ENCODE data around the gene CCDC187.

CCDC187 gene

DNA sequence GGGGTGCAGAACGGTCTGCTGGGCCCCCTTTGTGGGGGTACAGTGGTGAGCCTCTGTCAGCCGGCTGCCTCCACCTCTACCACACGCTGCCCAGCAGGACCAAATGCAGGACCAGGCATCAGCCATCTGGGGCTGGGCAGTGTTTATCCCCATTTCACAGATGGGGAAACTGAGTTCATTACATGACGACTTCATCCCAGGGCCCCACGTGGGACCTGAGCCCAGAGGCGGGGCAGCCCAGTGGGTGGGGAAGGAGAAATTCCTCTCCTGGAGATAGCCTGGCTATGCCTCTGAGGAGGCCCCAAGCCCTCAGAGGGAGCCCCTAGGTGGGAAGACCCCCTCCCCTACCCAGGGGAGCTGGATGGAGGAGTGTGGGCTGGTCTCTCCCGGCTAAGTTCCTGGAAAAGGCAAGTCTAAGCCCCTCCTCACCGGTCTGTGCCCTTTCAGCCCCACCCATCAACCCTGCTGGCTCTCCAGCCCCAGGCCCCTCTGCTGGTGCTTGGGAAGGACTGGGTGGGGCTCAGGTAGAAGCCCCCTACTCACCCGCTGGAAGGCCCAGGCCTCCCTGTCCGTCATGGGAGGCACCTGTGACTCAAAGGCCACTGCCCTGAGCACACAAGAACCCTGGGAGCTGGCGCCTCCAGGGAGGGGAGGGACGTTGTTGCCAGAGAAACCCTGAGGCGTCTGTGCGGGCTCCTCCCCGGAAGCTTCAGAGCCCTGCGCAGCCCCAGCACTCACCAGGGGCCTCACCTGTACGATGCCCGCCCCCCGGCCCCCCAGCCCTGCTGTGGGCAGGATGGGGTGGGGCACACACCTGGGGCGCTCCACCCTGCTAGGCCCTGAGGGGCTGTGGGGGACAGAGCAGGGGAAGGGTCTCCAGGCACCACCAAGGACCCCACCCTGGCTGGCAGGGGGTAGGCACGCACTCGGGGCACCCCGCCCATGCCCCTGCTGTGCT, 7.4 kb upstream of the CCDC187 start:
- DNase-seq = no peak

DNA sequence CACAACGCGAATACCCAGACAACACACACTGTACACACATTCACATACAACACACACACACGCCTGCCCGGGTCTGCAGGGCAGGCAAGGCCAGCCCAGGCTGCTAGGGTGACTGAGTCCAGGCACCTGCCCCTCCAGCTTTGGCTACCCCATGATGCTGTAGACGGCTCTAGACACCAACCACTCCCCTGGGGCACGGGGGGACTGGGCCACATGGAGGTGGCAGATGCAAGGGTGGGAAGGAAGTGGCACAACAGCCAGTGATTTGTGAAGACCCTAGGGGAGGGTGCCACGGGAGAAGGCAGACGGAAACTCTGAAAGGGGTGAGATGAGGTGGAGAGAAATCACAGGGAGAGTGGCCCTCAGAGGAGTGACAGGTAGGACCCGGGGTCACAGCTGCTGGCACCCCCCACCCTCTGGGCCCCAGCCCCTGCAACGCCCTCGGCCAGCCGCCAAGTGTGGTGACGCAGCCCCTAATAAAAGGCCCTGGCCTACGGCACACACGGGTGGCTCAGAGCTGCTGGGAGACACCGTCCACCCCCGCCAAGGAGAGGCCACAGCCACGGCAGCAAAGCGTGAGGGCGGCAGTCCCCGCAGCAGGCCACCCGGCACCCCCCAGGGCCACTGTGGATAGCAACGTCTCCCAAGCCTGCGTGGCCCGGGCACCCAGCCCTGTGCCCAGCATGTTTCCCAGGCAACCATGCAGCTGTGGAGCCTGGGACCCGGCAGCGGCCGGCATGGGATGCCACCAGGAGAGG, 6.6 kb upstream of the CCDC187 start:
- no peak for DNase-seq

DNA sequence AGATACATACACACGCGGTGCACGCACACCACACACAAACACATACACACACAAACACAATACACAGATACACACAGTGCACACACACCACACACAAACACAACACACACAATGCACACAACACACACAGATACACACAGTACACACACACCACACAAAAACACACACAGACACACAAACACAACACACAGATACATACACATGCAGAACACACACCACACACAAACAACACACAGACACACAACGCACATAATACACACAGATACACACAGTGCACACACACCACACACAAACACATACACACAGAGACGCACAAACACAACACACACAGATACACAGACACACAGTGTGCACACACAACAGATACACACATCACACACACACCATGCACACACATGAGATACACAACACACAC, 5.9 kb upstream of the CCDC187 start:
- DNase-seq = no peak

DNA sequence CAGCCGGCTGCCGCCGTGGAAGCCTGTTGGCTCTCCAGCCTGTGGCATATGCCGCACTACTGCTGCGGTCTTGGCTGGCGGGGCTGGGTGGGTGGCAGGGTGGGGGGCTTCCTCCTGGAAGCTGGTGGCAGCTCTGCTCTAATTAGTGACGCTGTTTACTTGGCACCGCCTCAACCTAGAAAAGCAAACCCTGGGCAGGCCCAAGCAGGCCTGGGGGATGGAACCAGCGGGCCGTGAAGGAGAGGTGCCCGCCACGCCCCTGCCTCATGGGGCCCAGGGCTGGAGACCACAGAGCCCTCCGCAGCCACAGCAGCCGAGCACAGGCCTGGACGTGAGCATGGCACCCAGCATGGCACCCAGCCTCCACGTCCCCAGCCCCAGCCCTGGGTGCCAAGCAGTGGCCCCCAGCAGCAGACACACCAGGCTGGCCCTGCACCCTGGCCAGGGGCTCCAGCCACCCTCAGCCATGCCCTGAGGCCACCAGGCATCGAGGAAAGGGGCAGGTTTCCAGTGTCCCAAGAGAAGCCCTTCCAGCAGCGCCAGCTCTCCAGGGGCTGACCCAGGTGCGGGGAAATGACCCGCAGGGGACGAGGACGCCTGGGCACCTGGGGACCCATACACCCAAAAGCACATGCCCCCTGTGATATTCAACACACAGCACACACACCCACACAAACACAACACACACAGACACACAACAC, 5.4 kb upstream of the CCDC187 start:
- no peak for DNase-seq

DNA sequence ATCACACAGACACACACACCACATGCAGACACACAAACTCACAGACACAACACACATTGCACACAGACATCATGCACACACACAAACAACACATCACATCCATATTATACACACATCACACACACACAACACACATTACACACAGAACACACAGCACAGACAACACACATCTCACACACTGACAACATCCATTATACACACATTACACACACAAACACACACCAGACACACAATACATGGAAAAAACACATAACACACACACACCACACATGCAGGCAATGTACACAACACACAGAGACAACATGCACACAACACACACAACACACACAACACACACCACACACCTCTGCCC, 4.8 kb upstream of the CCDC187 start:
- DNase-seq = no peak

DNA sequence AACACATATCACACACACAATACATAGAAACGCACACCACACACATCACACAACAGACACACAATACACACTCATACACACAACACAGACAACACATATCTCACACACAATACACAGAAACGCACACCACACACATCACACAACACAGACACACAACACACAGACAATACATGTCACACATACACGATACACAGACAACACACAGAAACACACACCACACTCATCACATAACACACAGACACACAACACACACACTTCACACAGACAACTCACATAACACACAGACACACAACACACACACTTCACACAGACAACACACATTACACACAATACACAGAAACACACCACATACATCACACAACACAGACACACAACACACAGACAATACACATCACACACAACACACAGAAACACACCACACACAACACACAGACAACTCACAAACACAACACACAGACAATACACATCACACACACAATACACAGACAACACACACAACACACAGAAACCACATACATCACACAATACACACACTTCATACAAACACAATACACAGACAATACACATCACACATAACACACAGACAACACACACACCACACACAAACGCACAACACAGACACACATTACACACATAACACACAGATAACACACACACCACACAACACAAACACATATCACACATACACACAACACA, 4.3 kb upstream of the CCDC187 start:
- DNase-seq = no peak

DNA sequence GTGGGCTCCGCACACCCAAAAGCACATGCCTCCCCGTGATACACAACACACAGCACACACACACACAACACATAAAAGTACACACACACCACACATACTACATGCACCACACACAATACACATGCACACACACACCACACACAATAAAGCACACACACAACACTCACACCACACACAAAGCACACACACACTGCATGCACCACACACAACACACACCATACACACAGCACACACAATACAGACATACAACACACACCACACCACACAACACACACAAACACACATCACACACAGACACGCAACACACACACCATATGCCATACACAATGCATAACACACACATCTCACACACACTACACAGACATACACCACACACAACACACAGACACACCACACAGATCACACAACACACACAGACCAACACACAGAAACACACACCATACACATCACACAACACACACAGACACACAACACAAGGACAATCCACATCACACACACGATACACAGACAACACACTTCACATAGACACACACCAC, 3.4 kb upstream of the CCDC187 start:
- DNase-seq = no peak

DNA sequence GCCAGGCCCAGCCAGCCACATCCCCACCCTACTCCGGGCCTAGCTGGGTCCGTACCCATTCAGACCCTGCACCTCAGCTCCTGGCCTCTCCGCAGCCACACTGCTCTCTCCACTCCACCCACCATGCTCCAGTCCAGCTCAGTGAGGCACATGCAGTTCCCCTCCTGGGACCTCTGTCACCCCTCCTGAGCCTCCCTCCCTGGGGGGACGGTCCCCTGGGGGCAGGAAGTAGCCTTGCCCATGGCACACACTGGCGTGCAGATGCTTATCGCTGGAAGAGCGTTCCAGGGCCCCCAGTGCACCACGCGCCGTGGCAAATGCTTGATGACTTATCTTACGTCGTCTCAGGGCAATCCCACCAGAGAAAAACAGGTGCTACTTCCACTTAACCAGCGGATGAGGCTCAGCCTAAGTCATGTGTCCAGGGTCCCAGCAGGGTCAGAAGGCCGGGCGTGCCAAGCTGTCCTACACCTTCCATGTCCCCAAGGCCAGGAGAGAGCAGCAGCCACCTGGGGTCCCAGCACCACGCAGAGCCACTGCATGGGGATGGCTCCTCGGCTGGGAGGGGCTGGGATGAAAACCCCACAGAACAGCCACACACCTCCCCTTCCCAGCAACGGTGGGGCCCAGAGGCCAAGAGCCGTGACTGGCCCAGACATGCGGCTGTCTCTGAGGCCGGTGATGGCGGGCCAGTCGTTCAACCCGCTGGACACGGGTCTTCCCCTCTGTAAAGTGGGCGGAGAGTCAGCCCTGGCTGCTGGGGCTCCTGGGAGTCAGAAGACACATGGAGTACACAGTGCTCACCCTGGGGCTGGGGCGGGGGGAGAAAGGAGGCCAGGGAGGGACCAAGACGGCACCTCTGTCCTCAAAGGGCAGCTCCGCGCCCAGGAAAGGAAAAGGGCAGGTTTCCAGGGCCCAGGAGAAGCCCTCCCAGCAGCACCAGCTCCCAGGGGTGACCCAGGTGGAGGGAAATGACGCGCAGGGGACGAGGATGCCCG, 2.6 kb upstream of the CCDC187 start:
- DNase-seq = no peak

DNA sequence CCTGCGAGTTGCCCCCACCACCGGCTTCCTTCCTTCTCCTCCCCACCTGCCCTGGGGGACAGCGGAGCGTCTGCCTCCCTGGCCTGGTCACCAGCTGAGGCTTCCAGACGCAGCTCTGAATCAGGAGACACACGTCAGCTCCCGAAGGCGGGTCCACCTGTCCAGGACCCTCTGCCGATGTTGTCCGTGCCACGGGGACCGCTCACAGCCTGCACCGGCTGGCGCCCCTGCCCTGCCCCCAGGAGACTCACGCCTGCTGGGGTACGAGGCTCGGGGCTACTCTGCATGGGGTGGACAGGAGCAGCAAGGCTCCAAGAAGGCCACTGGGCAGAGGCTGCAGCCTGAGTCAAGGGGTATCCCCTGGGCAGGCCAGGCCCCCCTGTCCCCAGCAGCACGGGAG, 1.9 kb upstream of the CCDC187 start:
- no peak for DNase-seq

DNA sequence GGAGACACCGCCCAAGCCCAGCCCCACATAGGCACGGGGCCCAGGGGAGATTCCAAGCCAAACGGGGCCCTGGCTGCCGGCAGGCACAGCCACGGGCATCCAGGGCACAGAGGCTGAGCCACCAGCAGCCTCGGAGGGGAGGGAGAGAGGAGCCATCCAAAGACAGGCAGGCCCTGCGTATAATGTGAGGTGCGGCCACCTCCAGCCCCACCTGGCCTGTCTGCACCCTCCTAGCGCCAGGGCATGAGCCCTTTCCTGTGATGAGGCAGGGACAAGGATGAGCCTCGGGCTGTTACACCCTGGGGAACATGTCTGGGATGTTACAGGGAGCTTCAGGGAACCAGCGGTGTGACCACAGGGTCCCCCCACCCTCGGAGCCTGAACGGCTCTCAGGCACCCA, 1.1 kb upstream of the CCDC187 start:
- no peak for DNase-seq

DNA sequence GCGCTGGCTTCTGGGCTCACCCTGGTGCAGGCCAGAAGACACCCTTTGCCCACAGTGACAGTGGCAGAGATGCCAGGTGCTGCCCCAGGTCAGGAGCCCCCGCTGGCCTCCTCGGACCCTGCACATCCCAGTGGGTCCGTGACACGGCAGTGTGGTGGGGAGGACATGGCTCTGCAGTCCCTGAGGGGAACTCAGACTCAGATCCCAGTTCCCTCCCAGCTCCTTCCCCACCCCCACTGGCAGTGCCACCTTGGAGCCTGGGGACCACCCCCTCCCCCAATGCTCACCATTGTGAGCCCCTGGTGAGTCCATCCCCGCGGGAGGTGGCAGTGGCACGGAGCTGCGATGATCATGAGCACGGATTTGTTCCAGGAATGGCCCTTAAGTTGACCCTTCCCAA, 562 bp upstream of the CCDC187 start:
- no peak for DNase-seq

DNA sequence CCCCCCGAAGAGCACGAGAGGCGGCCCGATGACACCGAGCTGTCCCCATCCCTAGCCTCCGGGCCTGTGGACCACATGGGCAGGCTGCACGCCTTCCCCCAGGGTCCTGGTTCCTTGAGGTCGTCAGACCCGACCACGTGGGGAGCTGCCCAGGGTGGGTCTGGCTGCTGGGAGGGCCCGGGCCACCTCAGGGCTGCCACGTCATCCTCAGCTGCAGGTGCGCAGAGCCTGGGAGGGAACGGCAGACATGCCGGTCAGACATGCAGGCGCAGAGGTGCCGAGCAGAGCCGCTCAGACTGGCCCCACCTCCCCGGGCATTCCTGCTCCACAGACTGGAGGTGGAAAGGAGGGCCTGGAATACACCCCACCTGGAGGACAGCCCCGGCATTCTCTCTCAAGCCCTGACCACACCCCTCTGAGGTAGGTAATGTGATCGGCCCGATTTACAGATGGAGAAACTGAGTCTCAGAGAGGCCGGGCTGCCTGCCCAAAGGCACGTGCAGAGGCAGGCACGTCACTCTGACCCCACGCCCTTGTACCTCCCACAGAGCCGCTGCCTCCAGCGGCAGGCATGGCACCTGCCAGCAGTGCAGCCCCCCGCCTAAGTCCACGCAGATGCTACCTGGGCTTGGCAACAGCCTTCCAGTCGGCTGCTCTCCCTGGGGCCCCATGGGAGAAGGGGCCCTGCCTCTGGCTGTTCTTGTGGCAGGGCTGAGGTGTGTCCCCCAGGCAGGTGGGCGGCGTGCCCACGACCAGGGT, 649 bp downstream of the CCDC187 start:
- DNase-seq = no peak

DNA sequence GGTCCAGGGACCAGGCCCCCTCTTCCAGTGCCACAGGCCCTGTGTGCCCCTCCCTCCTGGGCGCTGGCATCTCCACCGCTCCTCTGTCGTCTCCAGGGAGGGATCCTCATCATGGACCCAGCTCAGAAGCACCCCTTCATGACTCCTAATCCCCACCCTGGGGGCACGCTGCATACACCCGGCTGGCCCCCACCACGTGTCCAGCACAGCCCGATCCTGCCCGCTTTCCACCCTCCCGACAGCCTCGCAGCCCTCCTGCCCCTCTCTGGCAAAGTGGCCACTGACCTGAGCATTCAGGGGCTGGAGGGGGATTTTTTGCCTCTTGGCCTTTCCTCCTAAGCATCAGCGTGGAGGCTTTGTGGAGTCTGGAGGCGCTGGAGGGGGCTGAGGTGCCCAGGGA, 1.4 kb downstream of the CCDC187 start:
- DNase-seq = no peak

DNA sequence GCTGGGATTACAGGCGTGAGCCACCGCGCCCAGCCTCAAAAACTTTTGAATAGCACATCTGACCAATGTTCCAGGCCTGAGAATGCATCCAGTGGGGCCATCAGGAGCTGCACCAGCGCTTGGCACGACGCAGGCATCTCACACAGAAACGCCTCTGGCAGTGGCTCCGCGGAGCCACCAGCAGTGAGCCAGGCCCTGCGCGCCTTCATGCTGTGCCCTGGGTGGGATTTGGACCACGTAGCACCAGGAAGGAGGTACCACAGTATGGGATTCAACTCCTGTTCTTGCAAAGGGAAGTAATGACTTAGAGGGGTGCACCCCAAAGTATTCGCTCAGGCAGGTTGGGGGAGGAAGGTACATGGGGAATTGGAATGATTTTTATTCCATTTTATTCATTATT, 3.0 kb downstream of the CCDC187 start:
- DNase-seq = no peak

DNA sequence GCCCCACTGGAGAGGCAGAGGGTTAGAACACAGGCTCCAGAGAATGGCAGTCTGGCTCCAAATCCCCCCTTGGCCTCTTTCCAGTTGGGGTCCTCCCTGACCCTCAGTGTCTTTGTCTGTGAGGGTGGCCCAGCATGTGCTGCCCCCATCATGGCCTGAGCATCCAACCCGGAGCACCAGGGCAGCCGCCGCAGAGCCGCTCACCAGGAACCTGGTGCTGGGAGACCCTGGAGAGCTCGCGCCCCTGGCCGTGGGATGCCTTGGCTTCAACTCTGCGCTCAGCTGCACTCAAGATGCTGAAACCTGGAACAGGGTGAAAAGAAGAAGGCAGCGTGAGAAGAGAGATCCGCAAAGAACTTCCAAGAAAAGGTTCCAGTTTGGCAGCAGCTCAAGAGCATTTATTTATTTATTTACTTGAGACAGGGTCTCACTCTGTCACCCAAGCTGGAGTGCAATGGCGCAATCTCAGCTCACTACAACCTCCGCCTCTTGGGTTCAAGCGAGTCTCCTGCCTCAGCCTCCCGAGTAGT, 3.8 kb downstream of the CCDC187 start:
- DNase-seq = no peak

DNA sequence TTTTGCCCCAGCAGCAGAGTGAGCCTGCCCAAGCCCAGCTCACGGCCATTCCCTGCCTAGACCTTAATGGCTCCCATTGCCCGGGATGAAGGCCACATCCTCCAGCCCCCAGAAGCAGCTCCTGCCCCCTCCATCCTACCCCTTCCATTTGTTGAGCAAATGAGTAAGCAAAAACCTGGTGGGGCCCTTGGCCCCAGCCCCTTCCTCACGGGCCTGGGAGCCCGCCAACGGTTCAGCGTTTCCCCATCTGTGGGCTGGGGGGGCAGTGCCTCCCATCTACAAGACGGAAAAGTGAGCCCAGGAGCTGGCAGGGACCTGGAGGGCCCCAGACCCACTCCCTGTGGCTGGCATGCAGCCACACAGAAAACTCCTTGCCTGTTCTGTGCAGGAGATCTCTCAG, 4.4 kb downstream of the CCDC187 start:
- DNase-seq = no peak

DNA sequence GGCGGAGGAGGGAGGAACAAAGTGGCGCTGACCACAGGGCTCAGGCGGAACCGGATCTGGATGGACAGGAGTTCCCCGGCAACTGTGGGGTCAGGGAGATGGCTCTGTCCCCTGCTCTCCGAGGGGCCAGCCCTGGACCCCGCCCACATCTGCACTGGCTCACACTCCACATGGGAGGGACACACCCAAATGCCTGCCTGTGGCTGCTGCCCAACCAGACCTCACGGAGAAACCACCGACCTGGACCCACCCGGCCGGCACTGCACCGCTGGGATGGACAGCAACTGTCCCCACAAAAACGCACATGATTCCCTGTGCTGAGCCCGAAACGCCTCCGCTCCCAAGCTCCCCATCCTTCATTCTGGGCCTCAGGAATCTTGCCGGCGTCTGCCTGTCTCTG, 4.8 kb downstream of the CCDC187 start:
- DNase-seq = no peak

DNA sequence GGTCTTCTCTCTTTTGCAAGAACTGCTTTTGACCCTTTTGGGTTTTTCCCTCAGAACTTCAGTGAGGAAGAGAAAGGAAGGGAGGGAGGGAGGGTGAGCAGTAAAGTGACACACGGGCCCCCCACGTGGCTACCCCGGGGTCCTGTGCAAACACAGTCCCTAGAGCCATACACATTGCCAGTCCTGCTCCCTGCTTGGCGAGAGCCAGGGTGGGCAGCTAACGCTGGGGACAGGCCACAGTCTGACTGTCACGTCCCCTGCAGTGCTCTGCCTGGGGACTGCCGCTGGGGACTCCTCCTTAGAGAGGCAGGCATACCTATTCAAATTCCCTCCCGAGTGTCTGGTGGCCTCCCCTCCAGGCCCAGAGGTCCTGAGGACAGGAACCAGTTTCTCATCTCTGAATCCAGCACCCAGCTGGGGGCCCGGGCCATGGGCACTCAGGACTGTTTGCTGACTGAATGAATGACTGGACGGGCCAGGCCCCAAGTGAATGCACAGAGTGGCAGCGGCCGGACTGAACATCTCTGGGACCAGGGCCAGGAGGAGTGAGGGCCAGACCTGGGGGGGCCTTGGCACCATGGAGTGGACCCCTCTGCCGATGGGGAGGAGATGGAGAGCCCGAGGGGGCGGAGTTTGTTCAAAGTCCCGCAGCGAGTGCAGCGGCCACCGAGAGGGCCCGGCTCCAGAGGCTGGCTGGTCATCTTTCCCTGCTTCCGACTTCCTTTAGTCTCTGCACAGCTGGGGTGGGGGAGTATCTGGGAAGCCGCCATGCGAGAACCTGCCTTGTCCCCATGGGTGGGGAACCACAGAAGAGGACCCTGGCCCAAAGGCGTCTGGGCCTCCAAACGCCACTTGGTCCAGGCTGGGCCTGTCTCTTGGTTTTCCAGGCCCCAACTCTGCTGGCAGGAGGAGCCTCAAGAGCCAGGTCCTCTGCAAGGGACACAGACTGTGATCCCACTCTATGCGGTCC, 5.8 kb downstream of the CCDC187 start:
- no peak for DNase-seq

All from cortex of kidney (tissue), 1 donor.